Stomach (tissue), 9 donors: Measurements from ENCODE around the gene ARAP3. TPM values are rescaled to one million over a fixed set of nuclear protein-coding genes. Genes with fewer than 3 reads are reported as not detected.

Experiments used
- DNase-seq, 2 donors: peaks; one replicate each; pipeline versions ENCODE4 v3.0.0 to v3.0.0-alpha.2; 2013 to 2019
- H3K27ac ChIP-seq, 5 donors: fragments of 200-600 bp in 4 of 5; sonication (generic) in 4 of 5; one replicate each; pipeline ENCODE4 v1.5.1; 2013 to 2019; ENCODE audit warnings: mild to moderate bottlenecking in 1 of 5, moderate library complexity in 1 of 5
- H3K27me3 ChIP-seq, 3 donors: fragments of 200-600 bp; sonication (generic); one replicate each; pipeline ENCODE4 v1.5.1; 2017 to 2019; ENCODE audit warnings: mixed run types in 1 of 3
- H3K36me3 ChIP-seq, 4 donors: fragments of 200-600 bp; sonication (generic); 1 replicate in 3 of 4; 2 replicates in 1 of 4; pipeline ENCODE4 v1.5.1; 2016 to 2019
- H3K4me1 ChIP-seq, 4 donors: fragments of 200-600 bp; sonication (generic); one replicate each; pipeline ENCODE4 v1.5.1; 2016 to 2019
- H3K4me3 ChIP-seq, 4 donors: fragments of 200-600 bp; sonication (generic) in 3 of 4; one replicate each; pipeline ENCODE4 v1.5.1; 2016 to 2019; ENCODE audit warnings: mild to moderate bottlenecking in 1 of 4
- H3K9me3 ChIP-seq, 4 donors: fragments of 200-600 bp; sonication (generic); one replicate each; pipeline ENCODE4 v1.5.1; 2016 to 2019
- CTCF ChIP-seq, 7 experiments: fragments of 450-650 bp in 4 of 7; fragments of 200-600 bp in 3 of 7; sonication (generic) in 3 of 7; IDR thresholded peaks; one replicate each; pipeline ENCODE4 v1.5.1; 2016 to 2019; ENCODE audit warnings: antibody characterized with exemption in 7 of 7, control low read depth in 2 of 7, mild to moderate bottlenecking in 1 of 7
- EP300 ChIP-seq: sonication (generic); formaldehyde crosslinking; IDR thresholded peaks from one replicate; pipeline ENCODE4 v1.6.1; 2017; ENCODE audit warnings: antibody characterized with exemption
- POLR2A ChIP-seq, 4 donors: fragments of 450-650 bp; IDR thresholded peaks; one replicate each; pipeline ENCODE4 v1.6.1; 2016; ENCODE audit warnings: antibody characterized with exemption in 4 of 4, control low read depth in 2 of 4, mild to moderate bottlenecking in 1 of 4, moderate library complexity in 1 of 4
- POLR2AphosphoS5 ChIP-seq, 3 donors: sonication (generic); formaldehyde crosslinking; IDR thresholded peaks; one replicate each; pipeline ENCODE4 v1.6.1; 2016; ENCODE audit warnings: antibody characterized with exemption in 3 of 3
- WGBS, 5 donors: extraction: QIAGEN DNeasy Blood & Tissue Kit in 3 of 5; methylation state at CpG; one replicate each; pipeline versions ENCODE4 v1.1.5 to v1.1.7; 2013 to 2018; 5-methylcytosine and 5-hydroxymethylcytosine counted together
- intact Hi-C: fragments of 100-400 bp; cut with DNase I; formaldehyde crosslinking; loops from one replicate; pipeline ENCODE4 v1.15.1; 2023; ENCODE audit warnings: low total_unique reads
- polyA plus RNA-seq, 3 donors: library from polyadenylated mRNA; stranded (reverse); fragments of 200-250 nt; gene quantifications; one replicate each; pipeline ENCODE4 v1.2.3, GENCODE V29; 2013
- total RNA-seq, 5 donors: library from RNA; depleted of rRNA; stranded (reverse); fragments of >200 nt; gene quantifications; one replicate each; pipeline versions ENCODE4 v1.1.0 to v1.2.3, GENCODE V29; 2014 to 2016
- donor health status: healthy with polysubstance abuse.
- donor health status: Bipolar disorder and iron deficiency.
- donor health status: healthy.

Gene ARAP3
- total and polyA plus RNA-seq, 8 donors: 2.3 to 11.9 (median 5.6) TPM

- H3K27ac ChIP-seq: no peak overlapping the region
- no peaks in the 10 kb centered on the region for H3K4me1 ChIP-seq
- peaks cover 0 to 13% (median 0%) of the 10 kb centered on the region in 3 donors for H3K27me3 ChIP-seq
- no peak for DNase-seq
- H3K36me3 ChIP-seq: no peaks in the 10 kb centered on the region
- H3K4me3 ChIP-seq: no peak overlapping the region
- no peaks in the 10 kb centered on the region for H3K9me3 ChIP-seq
- TF ChIP-seq CTCF (IDR thresholded peaks at IDR 0.05): no peak
- no peak for TF ChIP-seq EP300
- TF ChIP-seq POLR2A (IDR thresholded peaks at IDR 0.05): no peak
- TF ChIP-seq POLR2AphosphoS5 (IDR thresholded peaks at IDR 0.05): no peak
- intact Hi-C loops: no loop called here
These were observed 40.2 kb upstream of the ARAP3 start for GRCh38 chr5:141722266-141722665.

- Histone ChIP-seq H3K36me3 (no peaks in the 10 kb centered on the region), H3K27ac (no peak overlapping the region), H3K4me3 (no peak overlapping the region), H3K9me3 (no peaks in the 10 kb centered on the region), H3K4me1 (peaks cover 0 to 7% (median 2%) of the 10 kb centered on the region in 4 donors), H3K27me3 (peaks cover 0 to 28% (median 0%) of the 10 kb centered on the region in 3 donors)
- WGBS, 5 donors: 53 to 67% (median 56%) methylated on average over 3 of the region's 3 CpGs
- DNase-seq: no peak
- intact Hi-C loops: loop anchor here (10.0 kb wide), 1 partner anchor 88 kb away; no protein-coding TSS in a partner anchor
- TF ChIP-seq POLR2AphosphoS5 (IDR thresholded peaks at IDR 0.05) (no peak), EP300 (no peak), CTCF (IDR thresholded peaks at IDR 0.05) (no peak), POLR2A (IDR thresholded peaks at IDR 0.05) (no peak)
These were observed 35.0 kb upstream of the ARAP3 start for GRCh38 chr5:141717043-141717442.

- WGBS, 5 donors: 82 to 91% (median 86%) methylated on average over 3 of the region's 3 CpGs
- Histone ChIP-seq H3K9me3 (no peaks in the 10 kb centered on the region), H3K4me3 (no peak overlapping the region), H3K4me1 (peaks cover 0 to 7% (median 2%) of the 10 kb centered on the region in 4 donors), H3K27ac (no peak overlapping the region), H3K36me3 (no peaks in the 10 kb centered on the region), H3K27me3 (peaks cover 0 to 28% (median 0%) of the 10 kb centered on the region in 3 donors)
- TF ChIP-seq POLR2AphosphoS5 (IDR thresholded peaks at IDR 0.05): no peak
- intact Hi-C loops: loop anchor here (10.0 kb wide), 1 partner anchor 88 kb away; no protein-coding TSS in a partner anchor
- DNase-seq: no peak
These were observed 34.4 kb upstream of the ARAP3 start for GRCh38 chr5:141716468-141716867.

- no peaks in the 10 kb centered on the region for H3K9me3 ChIP-seq
- intact Hi-C loops: loop anchor here (10.0 kb wide), 1 partner anchor 89 kb away; no protein-coding TSS in a partner anchor
- no peak for DNase-seq
- no peak for TF ChIP-seq POLR2AphosphoS5 (IDR thresholded peaks at IDR 0.05)
- TF ChIP-seq POLR2A (IDR thresholded peaks at IDR 0.05): no peak
- no peak for TF ChIP-seq EP300
- no peak for TF ChIP-seq CTCF (IDR thresholded peaks at IDR 0.05)
- H3K4me1 ChIP-seq: peaks cover 0 to 7% (median 2%) of the 10 kb centered on the region in 4 donors
- H3K27ac ChIP-seq: no peak overlapping the region
- peaks cover 0 to 28% (median 0%) of the 10 kb centered on the region in 3 donors for H3K27me3 ChIP-seq
- no peak overlapping the region for H3K4me3 ChIP-seq
- WGBS, 5 donors: 17 to 35% (median 25%) methylated on average over 2 to 3 of the region's 3 CpGs
- no peaks in the 10 kb centered on the region for H3K36me3 ChIP-seq
These were observed 34.0 kb upstream of the ARAP3 start for GRCh38 chr5:141716009-141716408.

GRCh38 chr5:141715346-141715905 lies 33.4 kb upstream of the ARAP3 start:
- peaks cover 0 to 28% (median 0%) of the 10 kb centered on the region in 3 donors for H3K27me3 ChIP-seq
- no peak overlapping the region for H3K4me3 ChIP-seq
- H3K27ac ChIP-seq: no peak overlapping the region
- no peaks in the 10 kb centered on the region for H3K36me3 ChIP-seq
- peaks cover 0 to 7% (median 2%) of the 10 kb centered on the region in 4 donors for H3K4me1 ChIP-seq
- DNase-seq: no peak
- no peak for TF ChIP-seq POLR2AphosphoS5 (IDR thresholded peaks at IDR 0.05)
- no peak for TF ChIP-seq CTCF (IDR thresholded peaks at IDR 0.05)
- WGBS, 5 donors: 75 to 84% (median 82%) methylated on average over 14 of the region's 14 CpGs
- intact Hi-C loops: loop anchor here (10.0 kb wide), 1 partner anchor 89 kb away; no protein-coding TSS in a partner anchor
- no peaks in the 10 kb centered on the region for H3K9me3 ChIP-seq
